Smooth muscle cell (in vitro differentiated cells): ENCODE measurements around the gene FGF1. TPM values are rescaled to one million over a fixed set of nuclear protein-coding genes. Genes with fewer than 3 reads are reported as not detected.
A peak's percentile ranks its signal among the peaks of the same experiment; 100 is the strongest.

Source experiments
- DNase-seq: peaks from one replicate; lab custom pipeline; 2025; ENCODE audit not compliant: unreplicated experiment; lab: John Stamatoyannopoulos, UW
- H2AFZ ChIP-seq: fragments of 200-600 bp; sonication (generic); 2 replicates; pipeline ENCODE4 v1.6.0; 2016; ENCODE audit warnings: antibody characterized with exemption, low read depth, mild to moderate bottlenecking
- H3F3A ChIP-seq: fragments of 200-600 bp; sonication (generic); 2 replicates; pipeline ENCODE4 v1.6.0; 2017; ENCODE audit warnings: antibody characterized with exemption, low read depth
- H3K27ac ChIP-seq: fragments of 200-600 bp; sonication (generic); 2 replicates; pipeline ENCODE4 v1.5.1; 2016; ENCODE audit warnings: low read depth, mild to moderate bottlenecking
- H3K27me3 ChIP-seq: fragments of 200-600 bp; sonication (generic); 2 replicates; pipeline ENCODE4 v1.6.1; 2016; ENCODE audit warnings: low read depth, mild to moderate bottlenecking
- H3K36me3 ChIP-seq: fragments of 200-600 bp; sonication (generic); 2 replicates; pipeline ENCODE4 v1.5.1; 2016; ENCODE audit warnings: low read depth
- H3K4me1 ChIP-seq: fragments of 200-600 bp; sonication (generic); 2 replicates; pipeline ENCODE4 v1.5.1; 2016; ENCODE audit warnings: low read depth
- H3K4me2 ChIP-seq: fragments of 200-600 bp; sonication (generic); 2 replicates; pipeline ENCODE4 v1.6.0; 2016; ENCODE audit warnings: mild to moderate bottlenecking
- H3K4me3 ChIP-seq: fragments of 200-600 bp; sonication (generic); 2 replicates; pipeline ENCODE4 v1.5.1; 2016; ENCODE audit warnings: mild to moderate bottlenecking
- H3K79me2 ChIP-seq: fragments of 200-600 bp; sonication (generic); 2 replicates; pipeline ENCODE4 v1.6.0; 2016; ENCODE audit warnings: low read depth, mild to moderate bottlenecking
- H3K9ac ChIP-seq: fragments of 200-600 bp; sonication (generic); 2 replicates; pipeline ENCODE4 v1.6.0; 2016; ENCODE audit warnings: low read depth
- H3K9me3 ChIP-seq: fragments of 200-600 bp; sonication (generic); replicated peaks from 2 replicates; pipeline ENCODE4 v1.5.1; 2016; ENCODE audit warnings: low read depth
- H4K20me1 ChIP-seq: fragments of 200-600 bp; sonication (generic); 2 replicates; pipeline ENCODE4 v1.6.0; 2016; ENCODE audit warnings: low read depth
- WGBS: methylation state at CpG from one replicate; pipeline ENCODE4 v1.1.7; 2016; ENCODE audit warnings: low lambda C conversion rate; 5-methylcytosine and 5-hydroxymethylcytosine counted together
- polyA plus RNA-seq: library from polyadenylated mRNA; unstranded; fragments of >200 nt; fragmentation: Nextera tagmentation; extraction: Ambion mirVana; gene quantifications from 2 replicates; pipeline ENCODE4 v1.2.1, GENCODE V29; 2016
- total RNA-seq: library from RNA; depleted of rRNA; stranded (reverse); fragments of >200 nt; gene quantifications from 2 replicates; pipeline ENCODE4 v1.2.3, GENCODE V29; 2014
- TF ChIP-seq, protein P1 (sequence below): fragments of 200-600 bp; sonication (generic); IDR thresholded peaks from 2 replicates; pipeline ENCODE4 v1.5.1; 2017; ENCODE audit warnings: borderline replicate concordance, mild to moderate bottlenecking, antibody characterized with exemption; ENCODE audit not compliant: insufficient read depth, poor library complexity, severe bottlenecking

Gene FGF1
- total and polyA plus RNA-seq, 2 experiments from 2014 or later, result 91.7 to 111 TPM

DNA sequence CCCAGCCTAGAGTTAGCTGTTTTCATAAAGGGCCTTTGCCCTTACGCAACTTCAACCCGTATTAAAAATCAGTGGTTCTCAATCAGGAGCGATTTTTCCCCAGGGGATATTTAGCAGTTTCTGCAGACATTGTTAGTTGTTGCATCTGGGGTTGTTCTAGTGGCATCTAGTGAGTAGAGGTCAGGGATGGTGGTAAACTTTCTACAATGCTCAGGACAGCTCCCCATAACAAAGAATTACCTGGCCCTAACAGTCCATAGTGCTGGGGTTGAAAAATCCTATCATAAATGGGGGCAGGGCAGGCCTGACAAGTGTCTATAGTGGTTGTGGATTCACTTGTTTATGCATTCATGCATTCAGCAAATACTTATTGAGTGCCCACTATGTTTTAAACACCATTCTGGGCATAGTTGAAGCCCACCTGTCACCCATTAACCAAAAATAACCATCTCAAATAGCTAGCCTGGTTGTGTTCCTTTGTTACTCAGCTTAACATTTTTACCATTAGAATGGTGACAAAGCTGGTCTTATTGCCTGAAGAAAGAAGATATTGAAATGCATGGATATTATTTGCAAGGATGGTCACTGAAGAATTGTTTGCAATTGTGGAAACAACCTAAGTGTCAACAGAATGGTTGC is 15.9 kb upstream of the FGF1 start:
- Histone ChIP-seq H3F3A (peaks cover 3% of the 10 kb centered on the region), H3K4me2 (no peak overlapping the region), H3K9ac (no peak overlapping the region), H3K9me3 (no peaks in the 10 kb centered on the region), H4K20me1 (no peaks in the 10 kb centered on the region), H3K36me3 (no peaks in the 10 kb centered on the region), H2AFZ (no peak overlapping the region), H3K27me3 (no peaks in the 10 kb centered on the region), H3K4me1 (peaks cover 10% of the 10 kb centered on the region), H3K79me2 (no peaks in the 10 kb centered on the region), H3K4me3 (no peak overlapping the region), H3K27ac (no peak overlapping the region)
- TF ChIP-seq, protein P1, sequence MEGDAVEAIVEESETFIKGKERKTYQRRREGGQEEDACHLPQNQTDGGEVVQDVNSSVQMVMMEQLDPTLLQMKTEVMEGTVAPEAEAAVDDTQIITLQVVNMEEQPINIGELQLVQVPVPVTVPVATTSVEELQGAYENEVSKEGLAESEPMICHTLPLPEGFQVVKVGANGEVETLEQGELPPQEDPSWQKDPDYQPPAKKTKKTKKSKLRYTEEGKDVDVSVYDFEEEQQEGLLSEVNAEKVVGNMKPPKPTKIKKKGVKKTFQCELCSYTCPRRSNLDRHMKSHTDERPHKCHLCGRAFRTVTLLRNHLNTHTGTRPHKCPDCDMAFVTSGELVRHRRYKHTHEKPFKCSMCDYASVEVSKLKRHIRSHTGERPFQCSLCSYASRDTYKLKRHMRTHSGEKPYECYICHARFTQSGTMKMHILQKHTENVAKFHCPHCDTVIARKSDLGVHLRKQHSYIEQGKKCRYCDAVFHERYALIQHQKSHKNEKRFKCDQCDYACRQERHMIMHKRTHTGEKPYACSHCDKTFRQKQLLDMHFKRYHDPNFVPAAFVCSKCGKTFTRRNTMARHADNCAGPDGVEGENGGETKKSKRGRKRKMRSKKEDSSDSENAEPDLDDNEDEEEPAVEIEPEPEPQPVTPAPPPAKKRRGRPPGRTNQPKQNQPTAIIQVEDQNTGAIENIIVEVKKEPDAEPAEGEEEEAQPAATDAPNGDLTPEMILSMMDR, result no peak
- DNase-seq, result no peak
- 76% methylated on average over 3 of the region's 3 CpGs for WGBS

DNA sequence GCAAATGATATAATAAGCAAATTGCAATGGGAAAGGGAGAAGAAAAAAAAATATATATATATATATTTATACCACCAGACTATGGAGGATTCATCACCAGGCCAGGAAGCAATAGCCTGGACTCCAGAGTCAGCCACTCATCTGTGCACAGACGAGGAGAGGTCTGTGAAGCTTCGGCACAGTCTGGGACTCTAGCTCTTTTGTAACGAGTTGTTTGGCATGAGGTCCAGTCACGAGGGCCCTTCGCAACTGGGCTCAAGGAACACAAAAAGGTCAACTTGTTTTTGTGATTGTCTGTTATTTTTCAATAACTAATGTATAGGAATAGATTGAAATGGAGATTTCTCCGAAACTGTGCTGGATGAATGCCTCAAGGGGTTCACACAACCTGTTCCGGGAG is 14.7 kb upstream of the FGF1 start:
- no peak overlapping the region for H2AFZ ChIP-seq
- 94% methylated on average over 7 of the region's 7 CpGs for WGBS
- no peaks in the 10 kb centered on the region for H3K27me3 ChIP-seq
- H3K36me3 ChIP-seq, result no peaks in the 10 kb centered on the region
- no peaks in the 10 kb centered on the region for H3K79me2 ChIP-seq
- peaks cover 10% of the 10 kb centered on the region for H3K4me1 ChIP-seq
- H3K4me2 ChIP-seq, result no peak overlapping the region
- TF ChIP-seq, protein P1, result no peak
- no peak overlapping the region for H3K4me3 ChIP-seq
- no peak overlapping the region for H3K9ac ChIP-seq
- DNase-seq, result no peak
- no peaks in the 10 kb centered on the region for H3K9me3 ChIP-seq
- H3K27ac ChIP-seq, result no peak overlapping the region
- H3F3A ChIP-seq, result peaks cover 3% of the 10 kb centered on the region
- H4K20me1 ChIP-seq, result no peaks in the 10 kb centered on the region

DNA sequence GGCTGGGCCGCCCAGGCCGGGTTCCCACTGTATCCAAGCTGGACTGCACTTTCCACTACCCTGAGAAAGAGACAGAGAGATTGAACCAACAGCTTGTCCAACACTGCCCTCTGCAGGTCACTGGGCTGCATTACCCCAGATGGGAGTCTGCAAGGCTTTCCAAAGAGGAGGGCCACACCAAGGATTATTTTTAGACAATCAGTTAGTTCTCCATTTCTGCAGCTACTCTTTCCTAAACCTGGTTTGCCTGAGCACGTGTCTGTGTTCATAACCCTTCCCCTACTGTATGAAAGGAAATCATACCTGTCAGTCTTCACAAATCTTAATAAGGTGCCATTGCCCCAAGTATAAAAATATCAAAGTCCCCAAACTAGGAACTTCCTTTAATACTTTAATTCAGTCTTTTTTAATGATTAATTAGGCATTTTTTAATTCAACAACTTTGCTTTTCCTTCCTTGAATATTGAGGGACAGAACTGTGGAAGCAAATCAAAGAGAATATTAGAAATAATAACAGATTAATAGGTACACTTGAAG is 13.4 kb upstream of the FGF1 start:
- H3K27ac ChIP-seq, result peak overlapping the region; percentile 72
- WGBS, result 9% methylated on average over 3 of the region's 3 CpGs
- H3F3A ChIP-seq, result peaks cover 3% of the 10 kb centered on the region
- H3K9me3 ChIP-seq, result no peaks in the 10 kb centered on the region
- H3K4me2 ChIP-seq, result peak overlapping the region; percentile 44
- DNase-seq, result peak; percentile 78
- no peaks in the 10 kb centered on the region for H3K27me3 ChIP-seq
- H4K20me1 ChIP-seq, result no peaks in the 10 kb centered on the region
- H3K9ac ChIP-seq, result no peak overlapping the region
- no peak overlapping the region for H3K4me3 ChIP-seq
- peaks cover 10% of the 10 kb centered on the region for H3K4me1 ChIP-seq
- no peaks in the 10 kb centered on the region for H3K36me3 ChIP-seq
- TF ChIP-seq, protein P1, result peak; percentile 95
- no peak overlapping the region for H2AFZ ChIP-seq
- no peaks in the 10 kb centered on the region for H3K79me2 ChIP-seq
